A549 (cell line): ENCODE results near the gene KRTAP9-1. TPM values are rescaled to one million over a fixed set of nuclear protein-coding genes. Genes with fewer than 3 reads are reported as not detected.

ENCODE experiments used
- polyA plus RNA-seq, 4 experiments: library from polyadenylated mRNA; depleted of rRNA in 3 of 4; stranded (reverse); fragments of >200 nt; fragmentation: RNase III in 1 of 4; extraction: RNeasy Plus Mini Kit Qiagen cat#74134 plus additional on column Dnase treatment in 1 of 4; gene quantifications; 2 replicates in 3 of 4; 3 replicates in 1 of 4; pipeline ENCODE4 v1.2.3, GENCODE V29; 2011 to 2017
- small RNA-seq, 6 experiments: library from RNA; depleted of rRNA; stranded (forward); fragments of <200 nt; gene quantifications; one replicate each; pipeline ENCODE3, GENCODE V24; 2012

The KRTAP9-1 gene
- polyA plus RNA-seq, 2 of the 4 experiments (the other 2 are of a cell fraction), result not detected

Small RNA genes lying within 50 kb of the gene (small RNA-seq; reads per million reads assigned to genes)
- gene KRTAP4-17P, result 0 reads per million in 6 experiments

Other genes starting within 250 kb of the KRTAP9-1 start
Only the 30 nearest of the 40 such genes appear.
- not detected in 2 replicates for gene KRTAP1-4, start 159.7 kb upstream of the KRTAP9-1 start, polyA plus RNA-seq (2011; rRNA removed)
- not detected in 3 replicates for gene KRTAP1-4, start 159.7 kb upstream of the KRTAP9-1 start, polyA plus RNA-seq (2017; fragmentation: RNase III; extraction: RNeasy Plus Mini Kit Qiagen cat#74134 plus additional on column Dnase treatment)
- gene KRTAP1-3, start 155.0 kb upstream of the KRTAP9-1 start, polyA plus RNA-seq (2011; rRNA removed), result not detected in 2 replicates
- gene KRTAP1-3, start 155.0 kb upstream of the KRTAP9-1 start, polyA plus RNA-seq (2017; fragmentation: RNase III; extraction: RNeasy Plus Mini Kit Qiagen cat#74134 plus additional on column Dnase treatment), result not detected in 3 replicates
- not detected in 2 replicates for gene KRTAP1-1, start 148.4 kb upstream of the KRTAP9-1 start, polyA plus RNA-seq (2011; rRNA removed)
- gene KRTAP1-1, start 148.4 kb upstream of the KRTAP9-1 start, polyA plus RNA-seq (2017; fragmentation: RNase III; extraction: RNeasy Plus Mini Kit Qiagen cat#74134 plus additional on column Dnase treatment), result not detected in 3 replicates
- not detected in 2 replicates for gene KRTAP2-1, start 142.6 kb upstream of the KRTAP9-1 start, polyA plus RNA-seq (2011; rRNA removed)
- not detected in 3 replicates for gene KRTAP2-1, start 142.6 kb upstream of the KRTAP9-1 start, polyA plus RNA-seq (2017; fragmentation: RNase III; extraction: RNeasy Plus Mini Kit Qiagen cat#74134 plus additional on column Dnase treatment)
- gene KRTAP2-2, start 134.7 kb upstream of the KRTAP9-1 start, polyA plus RNA-seq (2011; rRNA removed), result not detected in 2 replicates
- gene KRTAP2-2, start 134.7 kb upstream of the KRTAP9-1 start, polyA plus RNA-seq (2017; fragmentation: RNase III; extraction: RNeasy Plus Mini Kit Qiagen cat#74134 plus additional on column Dnase treatment), result not detected in 3 replicates
- not detected in 2 replicates for gene KRTAP2-3, start 129.8 kb upstream of the KRTAP9-1 start, polyA plus RNA-seq (2011; rRNA removed)
- 0.10 TPM in 1 of 3 replicates, not detected in the others for gene KRTAP2-3, start 129.8 kb upstream of the KRTAP9-1 start, polyA plus RNA-seq (2017; fragmentation: RNase III; extraction: RNeasy Plus Mini Kit Qiagen cat#74134 plus additional on column Dnase treatment)
- gene KRTAP2-4, start 124.0 kb upstream of the KRTAP9-1 start, polyA plus RNA-seq (2011; rRNA removed), result not detected in 2 replicates
- gene KRTAP2-4, start 124.0 kb upstream of the KRTAP9-1 start, polyA plus RNA-seq (2017; fragmentation: RNase III; extraction: RNeasy Plus Mini Kit Qiagen cat#74134 plus additional on column Dnase treatment), result not detected in 3 replicates
- gene KRTAP4-7, start 105.7 kb upstream of the KRTAP9-1 start, polyA plus RNA-seq (2011; rRNA removed), result not detected in 2 replicates
- gene KRTAP4-7, start 105.7 kb upstream of the KRTAP9-1 start, polyA plus RNA-seq (2017; fragmentation: RNase III; extraction: RNeasy Plus Mini Kit Qiagen cat#74134 plus additional on column Dnase treatment), result not detected in 3 replicates
- not detected in 2 replicates for gene KRTAP4-8, start 91.7 kb upstream of the KRTAP9-1 start, polyA plus RNA-seq (2011; rRNA removed)
- gene KRTAP4-8, start 91.7 kb upstream of the KRTAP9-1 start, polyA plus RNA-seq (2017; fragmentation: RNase III; extraction: RNeasy Plus Mini Kit Qiagen cat#74134 plus additional on column Dnase treatment), result not detected in 3 replicates
- gene KRTAP4-16, start 87.7 kb upstream of the KRTAP9-1 start, polyA plus RNA-seq (2011; rRNA removed), result not detected in 2 replicates
- gene KRTAP4-16, start 87.7 kb upstream of the KRTAP9-1 start, polyA plus RNA-seq (2017; fragmentation: RNase III; extraction: RNeasy Plus Mini Kit Qiagen cat#74134 plus additional on column Dnase treatment), result not detected in 3 replicates
- not detected in 2 replicates for gene KRTAP4-9, start 84.5 kb upstream of the KRTAP9-1 start, polyA plus RNA-seq (2011; rRNA removed)
- gene KRTAP4-9, start 84.5 kb upstream of the KRTAP9-1 start, polyA plus RNA-seq (2017; fragmentation: RNase III; extraction: RNeasy Plus Mini Kit Qiagen cat#74134 plus additional on column Dnase treatment), result not detected in 3 replicates
- not detected in 2 replicates for gene KRTAP4-11, start 71.5 kb upstream of the KRTAP9-1 start, polyA plus RNA-seq (2011; rRNA removed)
- gene KRTAP4-11, start 71.5 kb upstream of the KRTAP9-1 start, polyA plus RNA-seq (2017; fragmentation: RNase III; extraction: RNeasy Plus Mini Kit Qiagen cat#74134 plus additional on column Dnase treatment), result not detected in 3 replicates
- not detected in 2 replicates for gene KRTAP4-12, start 65.7 kb upstream of the KRTAP9-1 start, polyA plus RNA-seq (2011; rRNA removed)
- gene KRTAP4-12, start 65.7 kb upstream of the KRTAP9-1 start, polyA plus RNA-seq (2017; fragmentation: RNase III; extraction: RNeasy Plus Mini Kit Qiagen cat#74134 plus additional on column Dnase treatment), result not detected in 3 replicates
- gene KRTAP4-6, start 49.3 kb upstream of the KRTAP9-1 start, polyA plus RNA-seq (2011; rRNA removed), result not detected in 2 replicates
- not detected in 3 replicates for gene KRTAP4-6, start 49.3 kb upstream of the KRTAP9-1 start, polyA plus RNA-seq (2017; fragmentation: RNase III; extraction: RNeasy Plus Mini Kit Qiagen cat#74134 plus additional on column Dnase treatment)
- gene KRTAP4-5, start 40.1 kb upstream of the KRTAP9-1 start, polyA plus RNA-seq (2011; rRNA removed), result not detected in 2 replicates
- not detected in 3 replicates for gene KRTAP4-5, start 40.1 kb upstream of the KRTAP9-1 start, polyA plus RNA-seq (2017; fragmentation: RNase III; extraction: RNeasy Plus Mini Kit Qiagen cat#74134 plus additional on column Dnase treatment)
- not detected in 2 replicates for gene KRTAP4-4, start 29.1 kb upstream of the KRTAP9-1 start, polyA plus RNA-seq (2011; rRNA removed)
- not detected in 3 replicates for gene KRTAP4-4, start 29.1 kb upstream of the KRTAP9-1 start, polyA plus RNA-seq (2017; fragmentation: RNase III; extraction: RNeasy Plus Mini Kit Qiagen cat#74134 plus additional on column Dnase treatment)
- gene KRTAP4-3, start 21.7 kb upstream of the KRTAP9-1 start, polyA plus RNA-seq (2011; rRNA removed), result not detected in 2 replicates
- not detected in 3 replicates for gene KRTAP4-3, start 21.7 kb upstream of the KRTAP9-1 start, polyA plus RNA-seq (2017; fragmentation: RNase III; extraction: RNeasy Plus Mini Kit Qiagen cat#74134 plus additional on column Dnase treatment)
- gene KRTAP4-2, start 11.7 kb upstream of the KRTAP9-1 start, polyA plus RNA-seq (2011; rRNA removed), result not detected in 2 replicates
- gene KRTAP4-2, start 11.7 kb upstream of the KRTAP9-1 start, polyA plus RNA-seq (2017; fragmentation: RNase III; extraction: RNeasy Plus Mini Kit Qiagen cat#74134 plus additional on column Dnase treatment), result not detected in 3 replicates
- 0.32 TPM in 2 replicates for gene KRTAP4-1, start 5.0 kb upstream of the KRTAP9-1 start, polyA plus RNA-seq (2011; rRNA removed)
- gene KRTAP4-1, start 5.0 kb upstream of the KRTAP9-1 start, polyA plus RNA-seq (2017; fragmentation: RNase III; extraction: RNeasy Plus Mini Kit Qiagen cat#74134 plus additional on column Dnase treatment), result 0.12 TPM in 2 of 3 replicates, not detected in the other
- not detected in 2 replicates for gene KRTAP9-2, start 36.8 kb downstream of the KRTAP9-1 start, polyA plus RNA-seq (2011; rRNA removed)
- not detected in 3 replicates for gene KRTAP9-2, start 36.8 kb downstream of the KRTAP9-1 start, polyA plus RNA-seq (2017; fragmentation: RNase III; extraction: RNeasy Plus Mini Kit Qiagen cat#74134 plus additional on column Dnase treatment)
- not detected in 2 replicates for gene KRTAP9-3, start 42.6 kb downstream of the KRTAP9-1 start, polyA plus RNA-seq (2011; rRNA removed)
- gene KRTAP9-3, start 42.6 kb downstream of the KRTAP9-1 start, polyA plus RNA-seq (2017; fragmentation: RNase III; extraction: RNeasy Plus Mini Kit Qiagen cat#74134 plus additional on column Dnase treatment), result not detected in 3 replicates
- not detected in 2 replicates for gene KRTAP9-8, start 48.1 kb downstream of the KRTAP9-1 start, polyA plus RNA-seq (2011; rRNA removed)
- not detected in 3 replicates for gene KRTAP9-8, start 48.1 kb downstream of the KRTAP9-1 start, polyA plus RNA-seq (2017; fragmentation: RNase III; extraction: RNeasy Plus Mini Kit Qiagen cat#74134 plus additional on column Dnase treatment)
- not detected in 2 replicates for gene KRTAP9-4, start 59.8 kb downstream of the KRTAP9-1 start, polyA plus RNA-seq (2011; rRNA removed)
- not detected in 3 replicates for gene KRTAP9-4, start 59.8 kb downstream of the KRTAP9-1 start, polyA plus RNA-seq (2017; fragmentation: RNase III; extraction: RNeasy Plus Mini Kit Qiagen cat#74134 plus additional on column Dnase treatment)
- gene KRTAP9-9, start 65.5 kb downstream of the KRTAP9-1 start, polyA plus RNA-seq (2011; rRNA removed), result not detected in 2 replicates
- not detected in 3 replicates for gene KRTAP9-9, start 65.5 kb downstream of the KRTAP9-1 start, polyA plus RNA-seq (2017; fragmentation: RNase III; extraction: RNeasy Plus Mini Kit Qiagen cat#74134 plus additional on column Dnase treatment)
- not detected in 2 replicates for gene KRTAP9-6, start 75.5 kb downstream of the KRTAP9-1 start, polyA plus RNA-seq (2011; rRNA removed)
- gene KRTAP9-6, start 75.5 kb downstream of the KRTAP9-1 start, polyA plus RNA-seq (2017; fragmentation: RNase III; extraction: RNeasy Plus Mini Kit Qiagen cat#74134 plus additional on column Dnase treatment), result not detected in 3 replicates
- gene KRTAP9-7, start 85.8 kb downstream of the KRTAP9-1 start, polyA plus RNA-seq (2011; rRNA removed), result not detected in 2 replicates
- gene KRTAP9-7, start 85.8 kb downstream of the KRTAP9-1 start, polyA plus RNA-seq (2017; fragmentation: RNase III; extraction: RNeasy Plus Mini Kit Qiagen cat#74134 plus additional on column Dnase treatment), result not detected in 3 replicates
- gene KRTAP29-1, start 113.0 kb downstream of the KRTAP9-1 start, polyA plus RNA-seq (2011; rRNA removed), result not detected in 2 replicates
- gene KRTAP29-1, start 113.0 kb downstream of the KRTAP9-1 start, polyA plus RNA-seq (2017; fragmentation: RNase III; extraction: RNeasy Plus Mini Kit Qiagen cat#74134 plus additional on column Dnase treatment), result not detected in 3 replicates
- gene KRTAP16-1, start 119.4 kb downstream of the KRTAP9-1 start, polyA plus RNA-seq (2011; rRNA removed), result not detected in 2 replicates
- gene KRTAP16-1, start 119.4 kb downstream of the KRTAP9-1 start, polyA plus RNA-seq (2017; fragmentation: RNase III; extraction: RNeasy Plus Mini Kit Qiagen cat#74134 plus additional on column Dnase treatment), result not detected in 3 replicates
- gene KRTAP17-1, start 125.8 kb downstream of the KRTAP9-1 start, polyA plus RNA-seq (2011; rRNA removed), result not detected in 2 replicates
- not detected in 3 replicates for gene KRTAP17-1, start 125.8 kb downstream of the KRTAP9-1 start, polyA plus RNA-seq (2017; fragmentation: RNase III; extraction: RNeasy Plus Mini Kit Qiagen cat#74134 plus additional on column Dnase treatment)
- gene KRT33A, start 160.9 kb downstream of the KRTAP9-1 start, polyA plus RNA-seq (2011; rRNA removed), result not detected in 2 replicates
- gene KRT33A, start 160.9 kb downstream of the KRTAP9-1 start, polyA plus RNA-seq (2017; fragmentation: RNase III; extraction: RNeasy Plus Mini Kit Qiagen cat#74134 plus additional on column Dnase treatment), result not detected in 3 replicates